ENCODE results near the gene TUFT1. TPM values are rescaled to one million over a fixed set of nuclear protein-coding genes. Genes with fewer than 3 reads are reported as not detected.

TUFT1 gene
- total RNA-seq, 2 experiments from 2014 or later: 0.06 to 0.13 TPM

GRCh38 chr1:151524736-151525135 is 15.4 kb upstream of the TUFT1 start:
- Histone ChIP-seq H3K4me1 (ENCODE audit: insufficient read depth, low read length, poor library complexity, severe bottlenecking) (no peaks in the 10 kb centered on the region), H3K9me2 (ENCODE audit: insufficient read depth, low read length) (no peaks in the 10 kb centered on the region), H3K4me3 (ENCODE audit: low read depth, low read length, poor library complexity, severe bottlenecking) (no peak overlapping the region), H3K9me3 (ENCODE audit: low read length) (no peaks in the 10 kb centered on the region), H3K4me2 (ENCODE audit: low read length) (no peak overlapping the region), H3K27ac (ENCODE audit: low read depth, low read length, poor library complexity, severe bottlenecking) (no peak overlapping the region), H4K20me1 (ENCODE audit: insufficient read depth, low read length) (no peaks in the 10 kb centered on the region), H3K79me2 (ENCODE audit: insufficient read depth, low read depth, low read length) (no peaks in the 10 kb centered on the region), H3K36me3 (ENCODE audit: insufficient read depth, low read length) (no peaks in the 10 kb centered on the region), H2AFZ (ENCODE audit: low read length) (no peak overlapping the region)
- no peak for DNase-seq (ENCODE audit: low spot score)
- CTCF ChIA-PET (ENCODE audit: unreplicated experiment): no interaction called here
- TF ChIP-seq EZH2phosphoT487 (IDR thresholded peaks at IDR 0.05; ENCODE audit: borderline replicate concordance, low read depth, low read length): no peak
- TF ChIP-seq, protein P1, sequence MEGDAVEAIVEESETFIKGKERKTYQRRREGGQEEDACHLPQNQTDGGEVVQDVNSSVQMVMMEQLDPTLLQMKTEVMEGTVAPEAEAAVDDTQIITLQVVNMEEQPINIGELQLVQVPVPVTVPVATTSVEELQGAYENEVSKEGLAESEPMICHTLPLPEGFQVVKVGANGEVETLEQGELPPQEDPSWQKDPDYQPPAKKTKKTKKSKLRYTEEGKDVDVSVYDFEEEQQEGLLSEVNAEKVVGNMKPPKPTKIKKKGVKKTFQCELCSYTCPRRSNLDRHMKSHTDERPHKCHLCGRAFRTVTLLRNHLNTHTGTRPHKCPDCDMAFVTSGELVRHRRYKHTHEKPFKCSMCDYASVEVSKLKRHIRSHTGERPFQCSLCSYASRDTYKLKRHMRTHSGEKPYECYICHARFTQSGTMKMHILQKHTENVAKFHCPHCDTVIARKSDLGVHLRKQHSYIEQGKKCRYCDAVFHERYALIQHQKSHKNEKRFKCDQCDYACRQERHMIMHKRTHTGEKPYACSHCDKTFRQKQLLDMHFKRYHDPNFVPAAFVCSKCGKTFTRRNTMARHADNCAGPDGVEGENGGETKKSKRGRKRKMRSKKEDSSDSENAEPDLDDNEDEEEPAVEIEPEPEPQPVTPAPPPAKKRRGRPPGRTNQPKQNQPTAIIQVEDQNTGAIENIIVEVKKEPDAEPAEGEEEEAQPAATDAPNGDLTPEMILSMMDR (conservative IDR thresholded peaks at IDR 0.05; ENCODE audit: low read length): no peak
- POLR2A ChIA-PET: interaction anchor here (0.7 kb wide), 1 partner anchor 332 kb away, joined by 4 read pairs; no protein-coding TSS in a partner anchor
- BruUV-seq (replicated peaks): no TSS peak
- intact Hi-C loops (cut with micrococcal nuclease; ENCODE audit: unreplicated experiment): no loop called here

DNA sequence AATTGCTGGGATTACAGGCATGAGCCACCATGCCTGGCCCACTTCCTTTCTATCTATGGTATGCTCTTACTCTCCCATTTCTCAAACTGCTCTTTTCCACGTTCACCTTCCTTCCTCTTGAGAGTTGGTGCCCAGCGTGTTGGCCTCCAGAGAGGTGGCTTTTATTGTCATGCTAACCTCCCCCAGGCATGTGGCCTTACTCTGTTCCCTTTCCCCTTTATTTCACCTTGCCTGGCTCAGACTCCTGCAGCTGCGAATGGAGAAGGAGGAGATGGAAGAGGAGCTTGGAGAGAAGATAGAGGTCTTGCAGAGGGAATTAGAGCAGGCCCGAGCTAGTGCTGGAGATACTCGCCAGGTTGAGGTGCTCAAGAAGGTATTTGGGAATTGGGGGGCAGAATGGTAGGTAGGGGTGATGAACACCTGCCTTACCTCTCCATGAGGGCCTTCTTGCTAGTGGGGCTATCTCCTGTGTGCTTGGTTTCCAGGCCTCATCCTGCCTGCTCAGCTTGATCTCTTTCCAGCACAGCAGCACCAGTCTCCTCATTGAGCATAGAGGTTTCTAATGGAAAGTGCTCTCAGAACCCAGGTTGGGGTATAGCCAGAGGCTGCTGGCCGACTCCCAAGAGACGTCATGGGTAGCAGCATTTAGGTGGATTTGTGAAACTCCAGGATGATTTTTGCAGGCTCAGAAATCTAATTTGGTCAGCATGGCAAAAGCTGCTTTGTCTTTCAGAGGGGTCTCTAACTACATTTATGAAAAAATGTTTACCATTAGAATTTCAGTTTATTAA is 13.2 kb upstream of the TUFT1 start:
- CTCF ChIA-PET (ENCODE audit: unreplicated experiment): no interaction called here
- H3K27ac ChIP-seq (ENCODE audit: low read depth, low read length, poor library complexity, severe bottlenecking): no peak overlapping the region
- H4K20me1 ChIP-seq (ENCODE audit: insufficient read depth, low read length): no peaks in the 10 kb centered on the region
- no peaks in the 10 kb centered on the region for H3K9me3 ChIP-seq (ENCODE audit: low read length)
- H3K4me2 ChIP-seq (ENCODE audit: low read length): no peak overlapping the region
- intact Hi-C loops (cut with micrococcal nuclease; ENCODE audit: unreplicated experiment): no loop called here
- no TSS peak for BruUV-seq (replicated peaks)
- DNase-seq (ENCODE audit: low spot score): no peak
- POLR2A ChIA-PET: interaction anchor here (1.0 kb wide), 1 partner anchor 26 kb away, joined by 3 read pairs; no protein-coding TSS in a partner anchor
- no peaks in the 10 kb centered on the region for H3K9me2 ChIP-seq (ENCODE audit: insufficient read depth, low read length)
- no peak overlapping the region for H2AFZ ChIP-seq (ENCODE audit: low read length)
- no peaks in the 10 kb centered on the region for H3K4me1 ChIP-seq (ENCODE audit: insufficient read depth, low read length, poor library complexity, severe bottlenecking)
- no peaks in the 10 kb centered on the region for H3K79me2 ChIP-seq (ENCODE audit: insufficient read depth, low read depth, low read length)
- no peak overlapping the region for H3K4me3 ChIP-seq (ENCODE audit: low read depth, low read length, poor library complexity, severe bottlenecking)
- TF ChIP-seq, protein P1 (conservative IDR thresholded peaks at IDR 0.05; ENCODE audit: low read length): no peak
- TF ChIP-seq EZH2phosphoT487 (IDR thresholded peaks at IDR 0.05; ENCODE audit: borderline replicate concordance, low read depth, low read length): no peak
- H3K36me3 ChIP-seq (ENCODE audit: insufficient read depth, low read length): no peaks in the 10 kb centered on the region

DNA sequence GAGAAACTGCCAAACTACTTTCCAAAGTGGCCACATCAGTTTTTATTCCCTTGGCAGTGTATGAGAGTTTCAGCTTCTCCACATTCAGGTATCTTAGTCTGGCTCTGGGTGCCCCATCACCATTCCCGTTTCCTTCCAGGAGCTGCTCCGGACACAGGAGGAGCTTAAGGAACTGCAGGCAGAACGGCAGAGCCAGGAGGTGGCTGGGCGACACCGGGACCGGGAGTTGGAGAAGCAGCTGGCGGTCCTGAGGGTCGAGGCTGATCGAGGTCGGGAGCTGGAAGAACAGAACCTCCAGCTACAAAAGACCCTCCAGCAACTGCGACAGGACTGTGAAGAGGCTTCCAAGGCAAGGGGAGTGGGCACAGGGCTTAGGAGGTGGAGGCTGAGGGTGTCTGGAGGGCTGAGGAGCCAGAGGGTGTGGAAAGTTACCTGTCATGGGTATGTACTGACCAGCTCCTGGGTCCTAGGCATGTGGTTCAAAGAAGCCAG is 10.9 kb upstream of the TUFT1 start:
- Histone ChIP-seq H3K4me2 (ENCODE audit: low read length) (no peak overlapping the region), H3K9me2 (ENCODE audit: insufficient read depth, low read length) (no peaks in the 10 kb centered on the region), H3K4me1 (ENCODE audit: insufficient read depth, low read length, poor library complexity, severe bottlenecking) (no peaks in the 10 kb centered on the region), H3K9me3 (ENCODE audit: low read length) (no peaks in the 10 kb centered on the region), H3K36me3 (ENCODE audit: insufficient read depth, low read length) (no peaks in the 10 kb centered on the region), H3K27ac (ENCODE audit: low read depth, low read length, poor library complexity, severe bottlenecking) (no peak overlapping the region), H2AFZ (ENCODE audit: low read length) (no peak overlapping the region), H4K20me1 (ENCODE audit: insufficient read depth, low read length) (no peaks in the 10 kb centered on the region), H3K4me3 (ENCODE audit: low read depth, low read length, poor library complexity, severe bottlenecking) (no peak overlapping the region), H3K79me2 (ENCODE audit: insufficient read depth, low read depth, low read length) (no peaks in the 10 kb centered on the region)
- intact Hi-C loops (cut with micrococcal nuclease; ENCODE audit: unreplicated experiment): no loop called here
- POLR2A ChIA-PET: interaction anchor here (0.6 kb wide), 1 partner anchor 256 kb away, joined by 3 read pairs; no protein-coding TSS in a partner anchor
- no TSS peak for BruUV-seq (replicated peaks)
- TF ChIP-seq, protein P1 (conservative IDR thresholded peaks at IDR 0.05; ENCODE audit: low read length): no peak
- no peak for TF ChIP-seq EZH2phosphoT487 (IDR thresholded peaks at IDR 0.05; ENCODE audit: borderline replicate concordance, low read depth, low read length)
- DNase-seq (ENCODE audit: low spot score): no peak
- CTCF ChIA-PET (ENCODE audit: unreplicated experiment): no interaction called here
